AG10803 (cell line): ENCODE data around the gene TVP23A.

Experiments used
- DNase-seq: peaks from one replicate; pipeline ENCODE4 v3.0.0; 2010; ENCODE audit warnings: low read depth
- H3K4me3 ChIP-seq: 2 replicates; pipeline ENCODE4 v1.5.1; 2011; ENCODE audit warnings: mild to moderate bottlenecking, low read length, control low read depth
- CTCF ChIP-seq: conservative IDR thresholded peaks from 2 replicates; pipeline ENCODE4 v1.5.1; 2011; ENCODE audit warnings: mild to moderate bottlenecking, low read length, control low read depth, inconsistent platforms

TVP23A gene

GRCh38 chr16:10770907-10771306 lies 47.7 kb downstream of the TVP23A start:
- no peak for DNase-seq
- H3K4me3 ChIP-seq = no peak overlapping the region
- TF ChIP-seq CTCF = no peak

GRCh38 chr16:10769381-10769780 lies 49.2 kb downstream of the TVP23A start:
- no peak for DNase-seq
- H3K4me3 ChIP-seq = no peak overlapping the region
- TF ChIP-seq CTCF = no peak

GRCh38 chr16:10767127-10767526 lies 51.5 kb downstream of the TVP23A start:
- no peak for TF ChIP-seq CTCF
- H3K4me3 ChIP-seq = no peak overlapping the region
- no peak for DNase-seq

GRCh38 chr16:10765772-10766171 lies 52.8 kb downstream of the TVP23A start:
- TF ChIP-seq CTCF = no peak

GRCh38 chr16:10763456-10763855 lies 55.1 kb downstream of the TVP23A start:
- no peak for TF ChIP-seq CTCF
- DNase-seq = no peak
- no peak overlapping the region for H3K4me3 ChIP-seq

More at GRCh38 chr16:10765772-10766171, 52.8 kb downstream of the TVP23A start:
- H3K4me3 ChIP-seq = no peak overlapping the region
- DNase-seq = no peak

- no peak for DNase-seq
- no peak overlapping the region for H3K4me3 ChIP-seq
- no peak for TF ChIP-seq CTCF
Measured at GRCh38 chr16:10762336-10763016, 56.1 kb downstream of the TVP23A start.

- H3K4me3 ChIP-seq = no peak overlapping the region
- TF ChIP-seq CTCF = no peak
- no peak for DNase-seq
Measured at GRCh38 chr16:10761373-10761772, 57.2 kb downstream of the TVP23A start.
